Ureter (tissue), 1 donor: ENCODE results near the gene ADCY9. TPM values are rescaled to one million over a fixed set of nuclear protein-coding genes. Genes with fewer than 3 reads are reported as not detected.
"Not testable (repeated sequence)": the region's sequence is repeated elsewhere in the genome, so short reads cannot be mapped to it uniquely, and the experiment has no call there.

ENCODE experiments used
- DNase-seq: peaks from one replicate; pipeline ENCODE4 v3.0.0-alpha.2; 2020; ENCODE audit warnings: low spot score
- total RNA-seq: library from RNA; stranded (reverse); gene quantifications from one replicate; pipeline ENCODE4 v1.2.4, GENCODE V29; 2023
- donor health status: DM: yes; HTN: yes; CAD: no.

The ADCY9 gene
- total RNA-seq, 1 donor from 2014 or later, result 23.3 TPM

DNA sequence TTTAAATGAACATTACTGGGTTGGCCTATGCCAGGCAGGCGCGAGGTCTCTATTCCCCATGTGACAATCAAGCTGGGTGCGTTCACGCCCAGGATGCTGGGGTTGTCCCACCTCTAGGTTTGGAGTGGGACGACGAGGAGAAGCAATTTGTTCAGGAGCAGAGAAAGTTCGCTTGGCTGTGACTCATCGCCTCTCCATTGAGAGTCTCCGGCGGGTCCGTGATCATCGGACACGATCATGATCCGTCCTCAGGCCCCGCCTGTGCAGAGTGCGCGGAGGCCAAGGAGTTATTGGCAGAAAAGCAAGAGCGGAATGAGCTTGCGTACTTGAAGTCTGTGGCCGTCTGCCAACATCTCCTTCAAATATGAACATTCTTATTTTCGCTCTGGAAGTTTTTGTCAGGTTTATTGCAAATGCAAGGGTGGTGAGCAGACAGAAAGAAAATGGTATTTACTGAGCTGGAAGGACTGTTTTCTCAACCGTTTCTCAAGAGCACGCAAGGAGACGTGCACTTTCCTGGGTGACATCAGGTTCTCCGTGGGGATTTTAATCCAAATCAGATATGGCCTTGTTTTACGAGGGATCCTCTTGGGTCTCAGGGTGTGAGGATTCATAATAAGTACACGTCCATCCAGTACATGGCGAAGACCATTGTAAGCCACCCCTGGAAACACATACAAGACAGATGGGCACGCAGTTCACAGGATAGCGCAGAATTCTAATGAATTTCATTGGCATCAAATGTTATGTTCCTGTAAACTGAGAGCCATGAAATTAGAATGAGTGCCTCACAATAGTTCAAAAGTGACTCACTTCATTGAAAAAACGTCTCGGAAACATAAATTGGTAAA lies 165.7 kb downstream of the ADCY9 start:
- DNase-seq, result peak; percentile 85

DNA sequence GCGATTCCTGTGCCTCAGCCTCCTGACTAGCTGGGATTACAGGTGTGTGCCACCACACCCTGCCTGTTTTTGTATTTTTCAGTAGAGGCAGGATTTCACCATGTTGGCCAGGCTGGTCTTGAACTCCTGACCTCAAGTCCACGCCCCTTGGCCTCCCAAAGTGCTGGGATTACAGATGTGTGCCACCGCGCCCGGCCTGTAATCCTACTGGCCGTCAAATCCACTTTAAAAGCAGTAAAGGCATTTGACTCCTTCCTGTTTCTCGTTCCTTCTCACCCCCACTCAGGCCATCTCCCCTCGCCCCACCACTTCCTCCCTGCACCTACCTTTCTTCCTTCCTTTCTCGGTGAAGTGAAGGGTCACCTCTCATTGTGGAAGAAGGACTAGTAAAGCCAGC lies 166.3 kb downstream of the ADCY9 start:
- DNase-seq, result no peak

DNA sequence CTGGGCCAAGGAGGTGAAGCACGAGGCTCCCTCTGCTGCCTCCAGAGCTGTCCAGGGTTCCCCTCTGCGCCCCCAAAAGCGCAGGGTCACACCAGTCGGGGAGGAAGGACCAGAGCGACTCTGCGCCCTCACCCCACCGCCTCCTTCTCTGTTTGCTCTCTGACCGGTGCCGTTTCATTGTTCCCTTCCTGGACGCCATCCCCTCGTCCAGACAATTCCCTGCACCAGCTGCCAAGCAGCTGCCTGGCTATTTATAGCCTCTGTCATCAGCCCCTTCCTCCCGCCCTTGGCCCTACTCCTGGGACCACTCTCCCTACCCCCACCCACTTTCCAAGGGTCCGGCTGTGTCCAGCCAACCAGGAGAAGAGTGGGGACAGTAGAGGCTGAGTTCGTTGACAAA lies 167.0 kb downstream of the ADCY9 start:
- no peak for DNase-seq

DNA sequence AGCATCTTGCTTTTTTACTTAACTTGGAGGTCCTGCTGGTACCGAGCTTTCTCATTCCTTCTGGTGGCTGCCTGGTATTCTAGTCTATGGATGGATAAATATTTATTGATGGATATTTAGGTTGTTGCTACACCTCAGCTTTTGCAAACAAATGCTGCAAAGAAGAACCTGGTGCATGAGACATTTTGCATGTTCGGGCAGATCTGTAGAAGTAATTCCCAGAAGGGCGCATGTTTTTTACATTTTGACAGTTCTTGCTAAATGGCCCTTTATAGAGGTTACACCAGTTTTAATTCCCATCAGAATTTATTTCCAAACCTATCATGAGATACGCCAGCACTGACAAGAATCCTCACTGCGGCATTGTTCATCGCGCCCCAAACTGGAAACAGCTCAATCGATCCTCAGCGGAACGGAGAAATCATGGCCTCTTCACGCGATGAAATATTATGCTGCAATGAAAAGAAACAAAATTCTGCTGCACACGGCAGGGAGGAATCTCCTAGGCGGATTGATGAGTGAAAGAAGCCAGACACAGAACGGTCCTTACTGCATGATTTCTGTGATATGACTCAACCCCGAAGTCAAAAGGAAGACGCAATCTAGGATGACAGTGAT lies 167.8 kb downstream of the ADCY9 start:
- no peak for DNase-seq

DNA sequence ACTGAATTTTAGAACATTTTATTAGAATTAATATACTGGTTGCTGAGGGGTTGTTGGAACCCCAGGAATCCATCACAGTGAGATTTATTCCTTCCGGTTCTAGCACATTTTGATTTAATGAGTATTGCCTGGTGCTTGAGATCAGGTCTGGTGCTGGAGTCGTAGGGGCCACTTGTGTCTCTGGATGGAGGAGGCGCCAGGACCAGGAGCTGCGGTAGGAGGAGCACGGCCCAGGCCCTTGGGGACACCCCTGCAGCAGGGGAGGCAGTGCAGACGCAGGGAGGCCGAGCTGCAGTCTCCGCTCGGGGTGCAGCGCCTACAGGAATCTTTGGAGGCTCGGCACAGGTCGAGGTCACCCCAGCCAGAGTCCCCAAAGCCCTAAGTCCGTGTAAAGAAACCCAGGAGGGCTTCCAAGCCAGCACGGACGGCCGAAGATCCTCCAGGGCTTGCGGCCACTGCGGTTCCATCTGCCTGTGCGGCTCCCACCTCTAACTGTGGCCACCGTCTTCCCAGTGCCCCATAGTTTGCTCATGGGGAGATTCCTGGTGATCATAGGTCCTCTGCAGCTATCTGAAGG lies 169.6 kb downstream of the ADCY9 start:
- no peak for DNase-seq

DNA sequence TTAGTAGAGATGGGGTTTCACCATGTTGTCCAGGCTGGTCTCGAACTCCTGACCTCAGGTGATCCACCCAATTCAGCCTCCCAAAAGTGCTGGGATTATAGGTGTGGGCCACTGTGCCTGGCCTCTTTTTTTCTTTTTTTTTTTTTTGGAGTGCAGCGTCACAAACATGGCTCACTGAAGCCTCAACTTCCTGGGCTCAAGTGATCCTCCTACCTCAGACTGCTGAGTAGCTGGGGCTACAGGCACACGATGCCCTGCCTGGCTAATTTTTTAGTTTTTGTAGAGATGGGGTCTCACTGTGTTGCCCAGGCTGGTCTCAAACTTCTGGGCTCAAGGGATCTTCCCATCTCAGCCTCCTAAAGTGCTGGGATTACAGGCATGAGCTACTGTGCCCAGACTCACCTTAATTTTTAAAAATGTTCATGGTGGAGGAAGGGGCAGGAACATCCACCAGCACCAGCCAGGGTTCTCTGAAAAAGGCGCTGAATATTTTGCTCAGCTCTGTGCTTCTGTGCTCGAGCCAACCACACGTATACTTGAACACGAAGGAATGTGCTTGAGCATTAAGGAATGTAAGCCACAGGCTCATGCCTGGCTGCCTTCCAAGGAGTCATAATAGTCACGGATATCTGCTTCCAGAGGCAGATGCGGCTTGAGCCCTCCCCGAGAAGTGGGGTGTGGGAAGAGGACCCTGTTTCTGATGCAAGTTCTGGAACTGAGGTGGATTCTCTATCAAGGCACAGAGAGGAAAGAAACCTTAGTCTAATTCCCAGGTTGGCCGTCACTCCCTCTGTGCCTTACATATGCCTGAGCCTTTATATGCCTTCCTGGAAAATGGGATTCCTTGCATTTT lies 170.3 kb downstream of the ADCY9 start:
- DNase-seq, result no peak

DNA sequence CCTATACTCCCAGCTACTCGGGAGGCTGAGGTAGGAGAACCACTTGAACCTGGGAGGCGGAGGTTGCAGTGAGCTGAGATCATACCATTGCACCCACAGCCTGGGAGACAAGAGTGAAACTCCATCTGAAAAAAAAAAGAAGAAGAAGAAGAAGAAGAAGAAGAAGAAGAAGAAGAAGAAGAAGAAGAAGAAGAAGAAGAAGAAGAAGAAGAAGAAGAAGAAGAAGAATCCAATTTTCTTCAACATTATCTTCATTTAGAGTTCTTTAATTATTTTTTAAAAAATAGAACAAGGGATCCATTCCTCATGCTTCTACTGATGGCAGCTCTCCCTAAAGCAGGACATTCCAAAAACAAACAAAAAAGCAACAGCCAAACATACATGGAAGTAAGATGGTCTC lies 171.8 kb downstream of the ADCY9 start:
- DNase-seq, result not testable (repeated sequence)

DNA sequence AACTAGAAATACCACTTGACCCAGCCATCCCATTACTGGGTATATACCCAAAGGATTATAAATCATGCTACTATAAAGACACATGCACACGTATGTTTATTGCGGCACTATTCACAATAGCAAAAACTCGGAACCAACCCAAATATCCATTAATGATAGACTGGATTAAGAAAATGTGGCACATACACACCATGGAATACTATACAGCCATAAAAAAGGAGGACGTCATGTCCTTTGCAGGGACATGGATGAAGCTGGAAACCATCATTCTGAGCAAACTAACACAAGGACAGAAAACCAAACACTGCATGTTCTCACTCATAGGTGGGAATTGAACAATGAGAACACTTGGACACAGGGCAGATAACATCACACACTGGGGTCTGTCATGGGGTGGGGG lies 174.1 kb downstream of the ADCY9 start:
- DNase-seq, result not testable (repeated sequence)

DNA sequence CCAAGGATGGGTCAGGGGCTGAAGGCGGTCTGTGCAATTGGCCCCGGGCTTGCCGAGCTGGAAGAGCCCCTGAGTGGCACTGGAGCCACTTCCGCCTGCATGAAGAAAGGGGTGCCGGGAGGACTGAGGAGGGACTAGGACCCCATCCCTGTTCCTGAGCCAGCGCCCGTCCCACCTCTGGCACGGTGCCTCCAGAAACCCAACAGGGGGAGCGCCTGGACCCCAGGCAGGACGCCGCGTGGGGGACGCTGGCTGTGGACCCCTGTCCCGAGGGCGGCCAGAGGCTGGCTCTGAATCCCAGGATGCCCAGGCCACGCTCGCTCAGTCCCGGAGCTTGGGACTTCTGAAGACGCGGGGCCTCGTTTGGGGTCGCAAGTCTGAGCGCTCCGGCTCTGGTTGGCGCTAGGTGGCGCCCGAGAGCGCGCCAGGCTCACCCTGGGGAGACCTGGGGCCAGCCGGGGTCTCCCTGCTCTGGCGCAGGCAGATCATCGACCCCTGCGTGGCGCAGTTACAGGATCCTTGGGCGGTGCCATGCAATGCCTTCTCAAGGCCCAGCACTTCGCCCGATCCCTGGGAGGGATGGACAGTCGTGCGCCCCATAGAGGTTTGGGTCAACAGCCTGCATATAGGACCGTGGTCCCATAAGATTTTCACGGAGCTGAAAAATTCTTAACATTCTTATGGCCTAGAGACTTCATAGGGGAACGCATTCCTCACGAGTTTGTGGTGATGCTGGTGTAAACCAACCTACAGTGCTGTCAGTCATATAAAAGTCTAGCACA lies 177.2 kb downstream of the ADCY9 start:
- DNase-seq, result no peak

DNA sequence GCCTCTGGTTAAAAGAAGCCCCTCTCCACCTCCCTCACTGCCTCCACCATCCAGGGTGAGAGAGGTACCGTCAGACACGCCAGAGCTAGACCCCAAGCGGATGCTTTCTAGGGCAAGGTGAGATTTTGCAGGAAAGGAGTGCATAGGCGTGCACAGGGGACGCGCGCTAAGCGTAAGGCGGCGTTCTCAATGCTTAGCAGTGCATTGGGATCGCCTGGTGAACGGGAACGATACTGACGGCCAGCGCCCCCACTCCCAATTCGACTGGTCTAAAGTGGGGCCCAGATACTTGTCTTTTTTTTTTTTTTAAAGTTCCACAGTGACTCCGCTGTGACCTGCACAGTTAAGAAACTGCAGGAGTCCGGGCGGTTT lies 177.8 kb downstream of the ADCY9 start:
- DNase-seq, result no peak

DNA sequence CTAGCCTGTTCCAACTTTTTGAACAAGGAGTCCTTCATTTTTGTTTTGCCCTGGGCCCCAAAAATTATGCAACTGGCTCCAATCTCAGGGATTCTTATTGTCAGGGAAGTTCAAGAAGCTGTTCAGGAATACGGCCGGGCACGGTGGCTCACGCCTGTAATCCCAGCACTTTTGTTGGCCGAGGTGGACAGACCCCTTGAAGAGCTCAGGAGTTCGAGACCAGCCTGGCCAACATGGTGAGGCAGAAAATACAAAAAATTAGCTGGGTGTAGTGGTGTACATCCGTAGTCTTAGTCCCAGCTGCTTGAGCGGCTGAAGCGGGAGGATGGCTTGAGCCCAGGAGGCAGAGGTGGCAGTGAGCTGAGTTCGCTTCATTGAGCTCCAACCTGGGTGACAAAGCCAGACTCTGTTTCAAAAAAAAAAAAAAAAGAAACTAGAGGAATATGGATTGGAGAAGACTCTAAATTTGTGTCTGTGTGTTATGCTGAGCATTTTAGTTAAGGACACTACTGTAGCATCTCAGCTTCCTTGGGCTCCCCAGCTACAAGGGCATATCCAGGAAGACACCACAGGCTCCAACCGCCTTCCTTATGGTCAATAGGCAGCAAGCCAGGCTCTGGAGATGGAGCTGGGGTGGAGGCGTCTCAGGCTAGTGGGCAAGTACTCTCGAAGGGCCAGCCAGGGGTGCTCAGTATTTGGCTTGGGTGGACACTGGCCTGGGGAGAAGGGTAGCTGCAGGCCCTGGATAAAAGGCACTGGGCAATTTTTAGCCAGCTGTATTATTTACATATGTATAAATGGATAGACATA lies 179.0 kb downstream of the ADCY9 start:
- no peak for DNase-seq

DNA sequence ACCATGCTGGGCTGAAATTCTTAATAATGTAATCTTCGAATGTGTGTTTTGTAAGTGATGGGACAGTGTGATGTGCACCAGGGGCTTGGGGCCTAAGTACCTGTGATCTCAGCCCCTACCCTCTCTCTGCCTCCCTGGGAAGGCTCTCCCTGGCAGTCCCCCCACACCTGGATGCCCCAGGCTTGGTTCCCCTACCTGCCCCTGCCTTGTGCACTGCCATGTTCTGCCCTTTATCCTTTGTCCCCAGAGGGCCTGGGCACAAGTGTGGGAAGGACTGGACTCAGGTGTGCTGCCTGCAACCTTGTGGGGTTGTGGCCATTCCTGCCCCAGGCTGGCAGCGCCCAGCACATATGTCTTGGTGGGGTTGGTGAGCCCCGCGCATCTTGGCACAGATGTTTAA lies 180.3 kb downstream of the ADCY9 start:
- DNase-seq, result no peak

DNA sequence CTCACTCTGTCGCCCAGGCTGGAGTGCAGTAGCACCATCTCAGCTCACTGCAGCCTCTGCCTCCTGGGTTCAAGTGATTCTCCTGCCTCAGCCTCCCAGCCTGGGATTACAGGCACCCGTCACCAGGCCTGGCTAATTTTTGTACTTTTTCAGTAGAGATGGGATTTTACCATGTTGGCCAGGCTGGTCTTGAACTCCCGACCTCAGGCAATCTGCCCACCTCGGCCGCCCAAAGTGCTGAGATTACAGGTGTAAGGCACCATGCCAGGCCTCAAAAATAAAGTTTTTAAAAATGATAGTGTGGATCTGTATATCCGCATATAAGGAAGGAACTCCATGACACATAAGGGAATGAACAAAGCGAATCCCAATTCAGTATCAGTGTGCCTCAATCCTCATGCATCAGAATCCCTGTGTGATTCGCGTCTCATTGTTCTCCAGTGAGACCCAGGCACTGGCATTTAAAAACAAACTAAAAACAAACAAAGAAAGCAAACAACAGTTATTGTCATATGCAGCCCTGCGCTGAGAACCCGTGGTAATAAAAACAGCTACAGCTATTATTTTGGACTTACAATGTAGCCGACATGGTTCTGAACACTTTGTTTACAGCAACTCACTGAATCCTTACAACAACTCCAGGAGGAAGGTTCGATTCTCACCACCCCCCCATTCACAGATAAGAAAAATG lies 181.6 kb downstream of the ADCY9 start:
- DNase-seq, result no peak

DNA sequence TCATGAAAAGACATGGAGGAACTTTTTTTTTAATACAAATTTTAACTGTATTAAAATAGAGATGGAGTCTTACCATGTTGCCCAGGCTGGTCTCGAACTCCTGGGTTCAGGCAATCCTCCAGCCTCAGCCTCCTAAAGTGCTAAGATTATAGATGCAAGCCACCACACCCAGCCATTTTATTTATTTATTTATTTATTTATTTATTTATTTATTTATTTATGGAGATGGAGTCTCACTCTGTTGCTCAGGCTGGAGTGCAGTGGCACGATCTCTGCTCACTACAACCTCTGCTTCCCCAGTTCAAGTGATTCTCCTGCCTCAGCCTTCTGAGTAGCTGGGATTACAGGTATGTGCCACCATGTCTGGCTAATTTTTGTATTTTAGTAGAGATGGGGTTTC lies 189.1 kb downstream of the ADCY9 start:
- DNase-seq, result not testable (repeated sequence)

DNA sequence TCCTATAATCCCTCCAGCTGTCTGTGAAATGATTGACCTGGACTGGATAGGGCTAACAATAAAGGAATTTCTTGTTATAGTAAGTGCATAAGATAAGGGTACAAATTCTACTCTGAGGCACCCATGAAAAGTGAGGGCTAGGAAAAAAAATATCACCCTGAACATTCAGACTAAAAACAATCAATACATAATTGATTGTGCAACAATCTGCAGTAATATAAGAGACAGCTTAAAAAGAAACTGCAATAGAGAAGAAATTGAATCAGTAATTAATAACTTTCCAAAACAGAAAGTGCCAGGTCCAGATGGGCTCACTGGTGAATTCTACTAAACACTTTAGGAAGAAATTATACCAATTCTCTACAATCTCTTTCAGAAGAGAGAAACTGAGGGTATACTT lies 191.5 kb downstream of the ADCY9 start:
- no peak for DNase-seq

DNA sequence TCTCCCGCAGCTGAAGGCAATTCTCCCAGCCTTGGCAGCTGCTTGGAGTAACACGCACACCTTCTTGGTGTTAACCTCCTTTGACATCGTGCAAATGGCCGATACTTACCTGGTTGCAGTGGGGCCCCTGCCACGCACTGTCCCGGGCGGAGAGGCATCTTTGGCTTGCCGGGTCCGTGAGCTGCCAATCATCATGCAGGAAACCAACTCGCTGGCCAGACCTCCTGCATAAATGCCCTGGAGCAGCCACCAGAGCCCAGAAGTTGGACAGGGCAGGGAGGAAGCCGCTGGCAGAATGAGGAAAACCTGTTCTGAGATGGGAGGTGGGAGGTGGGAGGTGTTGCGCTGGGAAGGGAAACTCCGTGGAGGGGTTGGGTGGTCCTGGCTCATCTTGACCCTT lies 194.0 kb downstream of the ADCY9 start:
- DNase-seq, result no peak

DNA sequence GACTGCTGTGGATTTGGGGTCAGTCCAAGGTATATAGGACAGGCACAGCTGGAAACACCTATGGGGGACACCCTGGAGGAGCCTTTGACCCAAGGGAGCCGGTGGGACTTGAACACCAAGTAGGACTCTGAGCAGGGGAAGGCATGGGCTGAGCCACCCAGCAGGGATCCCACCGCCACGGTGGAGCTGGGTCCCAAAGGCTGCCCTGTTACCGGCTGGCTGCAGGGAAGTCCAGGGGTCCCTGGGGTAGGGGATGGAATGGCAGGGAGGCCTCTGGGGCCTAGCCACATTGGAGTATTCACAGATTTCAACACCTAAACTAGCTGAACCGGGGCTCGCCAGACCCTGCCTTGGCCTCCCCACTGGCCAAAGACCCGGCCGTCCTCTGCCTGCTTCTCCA lies 196.0 kb downstream of the ADCY9 start:
- no peak for DNase-seq

DNA sequence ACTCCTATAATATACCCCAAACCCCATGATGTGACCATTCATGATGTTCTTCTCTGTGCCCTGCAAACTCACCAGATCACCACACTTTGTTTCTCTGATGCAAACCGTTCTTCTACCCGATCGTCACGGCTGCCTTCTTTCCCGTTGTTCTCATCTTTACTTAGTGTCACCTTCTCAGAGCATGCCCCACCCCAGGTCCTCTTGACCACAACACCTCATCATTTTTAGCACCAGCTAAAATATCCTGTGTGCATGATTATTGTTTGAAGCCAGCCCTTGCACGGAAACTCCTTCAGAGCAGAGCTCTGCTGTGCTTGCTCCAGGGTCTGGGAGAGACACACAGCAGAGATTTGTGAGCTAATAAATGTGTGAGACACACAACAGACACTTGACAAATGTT lies 196.8 kb downstream of the ADCY9 start:
- no peak for DNase-seq

DNA sequence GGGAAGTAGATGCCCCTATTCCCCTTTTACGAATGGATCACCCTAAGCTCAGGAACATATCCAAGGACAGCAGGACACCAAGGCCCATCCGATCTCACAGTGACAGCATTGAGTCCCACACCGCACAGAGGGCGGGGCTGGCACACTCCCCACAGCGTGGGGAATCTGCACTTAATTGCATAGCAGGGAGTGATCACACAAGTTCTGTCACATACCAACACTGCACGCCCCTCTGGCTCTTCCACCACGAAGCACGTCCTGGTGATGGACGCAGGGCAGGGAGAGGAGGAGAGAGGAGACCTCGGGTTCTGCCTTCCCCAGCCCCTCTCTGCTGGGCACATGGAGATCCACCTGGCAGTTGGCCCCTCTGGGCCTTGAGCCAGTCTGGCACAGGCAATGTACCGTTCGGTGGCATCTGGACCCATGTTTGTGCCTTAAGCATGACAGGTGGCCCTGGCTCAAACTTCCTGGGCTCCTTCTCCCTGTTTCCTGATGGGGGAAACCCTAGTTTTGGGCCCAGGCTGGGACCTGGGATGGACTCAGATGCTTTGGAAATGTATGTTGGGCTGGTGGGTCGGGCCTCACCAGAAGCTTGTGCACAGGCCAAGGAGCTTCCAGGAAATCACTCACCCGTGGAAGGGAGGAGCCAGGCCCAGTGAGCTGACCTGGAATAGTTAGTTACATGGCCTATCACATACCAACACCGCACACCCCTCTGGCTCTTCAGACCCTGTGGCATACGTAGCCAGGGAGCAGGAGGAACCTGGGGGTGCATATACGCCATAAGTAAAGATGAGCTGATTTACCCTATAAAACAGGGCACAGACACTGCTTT lies 200.6 kb downstream of the ADCY9 start:
- no peak for DNase-seq
